ENCODE data around the gene PAX8. TPM values are rescaled to one million over a fixed set of nuclear protein-coding genes. Genes with fewer than 3 reads are reported as not detected.

The PAX8 gene
- total RNA-seq, 1 donor from 2014 or later: 19.6 TPM

- DNase-seq (ENCODE audit: low read depth): peak; percentile 80
Observed at GRCh38 chr2:113268621-113269360, 9.9 kb downstream of the PAX8 start.

DNA sequence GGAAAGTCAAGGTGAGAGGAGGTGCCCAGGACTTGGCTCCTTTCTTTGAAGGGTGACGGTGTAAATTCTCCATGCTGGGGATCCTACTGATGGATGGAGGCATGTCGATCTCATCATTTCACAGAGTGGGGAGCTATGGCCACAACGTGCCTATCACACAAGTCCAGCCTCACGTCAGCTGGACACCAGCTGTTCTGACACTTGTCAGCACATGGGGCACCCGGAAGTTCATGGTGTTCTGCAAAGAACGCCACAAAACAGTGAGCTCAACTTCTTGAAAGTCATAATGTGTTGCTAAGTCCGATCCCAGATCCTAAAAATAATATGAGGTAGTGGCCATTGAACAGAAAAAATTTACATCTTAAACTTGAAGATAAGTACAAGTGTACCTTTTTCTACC lies 12.3 kb downstream of the PAX8 start:
- DNase-seq (ENCODE audit: low read depth): peak; percentile 87

- DNase-seq (ENCODE audit: low read depth): no peak
Observed at GRCh38 chr2:113264713-113265403, 13.9 kb downstream of the PAX8 start.

DNA sequence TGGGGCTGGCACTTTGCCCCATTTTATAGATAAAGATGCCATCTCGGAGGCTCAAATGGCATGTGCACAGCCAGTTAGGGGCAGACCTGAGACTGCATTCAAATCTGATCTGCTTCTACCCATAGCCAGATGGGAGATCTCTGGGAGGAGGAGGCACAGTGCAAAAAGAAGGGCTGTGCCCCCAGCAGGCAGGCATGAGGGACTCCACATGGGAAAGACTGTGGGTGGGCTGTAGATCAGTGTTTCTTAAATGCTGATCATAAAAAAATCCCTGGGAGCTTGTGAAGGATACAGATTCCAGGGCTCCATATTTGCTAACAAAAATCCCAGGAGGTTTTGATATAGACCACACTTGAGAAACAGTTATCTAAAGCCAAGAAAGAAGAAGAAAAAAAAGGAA lies 15.2 kb downstream of the PAX8 start:
- no peak for DNase-seq (ENCODE audit: low read depth)

GRCh38 chr2:113260991-113261390 lies 17.7 kb downstream of the PAX8 start:
- no peak for DNase-seq (ENCODE audit: low read depth)

GRCh38 chr2:113258471-113259147 lies 20.1 kb downstream of the PAX8 start:
- DNase-seq (ENCODE audit: low read depth): no peak

- DNase-seq (ENCODE audit: low read depth): peak; percentile 68
Observed at GRCh38 chr2:113257516-113258264, 21.0 kb downstream of the PAX8 start.

- no peak for DNase-seq (ENCODE audit: low read depth)
Observed at GRCh38 chr2:113255140-113256070, 23.3 kb downstream of the PAX8 start.

DNA sequence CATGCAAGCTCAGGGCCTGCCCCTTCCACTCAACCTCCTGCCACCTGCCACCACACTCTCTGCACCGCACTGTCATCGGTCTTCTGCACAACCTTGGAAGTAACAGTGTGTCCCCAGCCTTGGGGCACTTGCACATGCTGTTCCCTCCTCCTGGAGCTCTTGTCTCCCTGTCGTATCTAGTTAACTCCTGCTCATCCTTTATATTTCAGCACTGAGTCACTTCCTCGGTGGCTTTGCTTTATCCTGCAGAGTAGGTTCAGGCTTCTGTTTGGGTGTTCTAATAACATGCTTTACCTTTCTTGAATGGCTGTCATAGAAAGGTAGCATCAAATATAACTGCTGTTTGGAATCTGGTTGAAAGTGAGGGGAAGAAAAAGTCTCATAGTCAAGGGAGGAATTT lies 25.3 kb downstream of the PAX8 start:
- DNase-seq (ENCODE audit: low read depth): no peak

DNA sequence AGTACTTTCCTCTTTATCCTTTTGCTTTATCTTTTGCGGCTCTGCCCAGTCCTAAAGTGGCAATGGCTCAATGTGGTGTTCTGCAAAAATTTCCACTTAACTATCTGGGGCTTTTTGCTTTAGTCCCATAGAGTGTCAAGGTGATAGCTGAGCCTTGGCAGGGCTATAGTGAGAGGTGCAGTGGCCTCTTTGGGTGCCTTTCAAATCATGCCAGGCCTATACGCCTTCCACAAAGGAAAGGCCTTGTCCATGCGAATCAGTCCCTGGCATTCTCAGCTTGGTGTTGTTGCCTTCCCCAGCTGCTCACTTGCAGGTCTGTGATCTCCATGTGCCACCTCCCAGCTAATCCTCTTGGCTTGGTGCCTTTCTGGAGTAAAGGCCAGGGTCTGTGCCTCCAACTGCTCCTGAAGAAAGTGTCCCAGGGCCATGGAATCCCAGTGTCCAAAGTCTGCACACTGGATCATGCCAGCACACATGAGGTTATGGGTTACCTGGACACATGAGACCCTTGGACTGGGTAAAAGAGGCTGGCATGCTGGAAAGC lies 26.6 kb downstream of the PAX8 start:
- peak; percentile 57 for DNase-seq (ENCODE audit: low read depth)

GRCh38 chr2:113251118-113251517 lies 27.6 kb downstream of the PAX8 start:
- DNase-seq (ENCODE audit: low read depth): no peak

DNA sequence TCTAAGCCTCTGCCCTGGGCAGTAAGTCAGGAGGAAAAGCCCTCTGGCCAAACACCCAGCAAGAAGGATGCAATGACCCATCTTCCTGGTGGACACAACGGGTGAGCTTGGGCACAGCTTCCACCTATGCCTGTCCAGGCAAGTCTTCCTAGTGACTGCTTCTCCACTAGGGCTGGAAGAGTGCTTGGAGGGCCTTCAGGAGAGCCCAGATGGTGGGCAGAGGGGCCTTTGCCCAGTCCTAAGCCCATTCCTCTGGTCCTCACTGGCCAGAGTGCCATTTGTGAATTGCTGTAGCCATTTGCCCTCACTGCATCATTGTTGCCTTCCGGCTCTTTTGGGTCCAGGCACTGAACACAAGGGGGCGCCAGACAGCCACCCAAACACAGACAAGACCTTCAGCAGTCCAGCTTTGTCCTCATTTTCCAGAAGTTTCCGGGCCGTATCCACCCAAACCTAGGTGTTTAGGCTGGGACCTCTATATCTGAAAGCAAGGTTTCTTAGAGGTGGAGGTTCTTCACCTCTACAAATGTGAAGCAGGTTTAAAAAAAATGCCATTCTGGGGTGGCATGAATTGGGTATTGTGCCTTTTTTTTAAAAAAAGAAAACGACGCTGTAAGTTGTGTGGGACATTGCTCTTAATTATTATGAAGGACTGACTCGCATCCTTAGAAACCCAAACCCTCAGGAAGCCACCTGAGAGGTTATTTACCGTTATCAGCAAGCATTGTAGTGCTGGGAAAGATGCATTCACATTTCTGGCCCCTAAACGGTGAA lies 29.5 kb downstream of the PAX8 start:
- DNase-seq (ENCODE audit: low read depth): peak; percentile 87

- no peak for DNase-seq (ENCODE audit: low read depth)
Observed at GRCh38 chr2:113246606-113247005, 32.1 kb downstream of the PAX8 start.

GRCh38 chr2:113245276-113245711 lies 33.4 kb downstream of the PAX8 start:
- DNase-seq (ENCODE audit: low read depth): no peak

DNA sequence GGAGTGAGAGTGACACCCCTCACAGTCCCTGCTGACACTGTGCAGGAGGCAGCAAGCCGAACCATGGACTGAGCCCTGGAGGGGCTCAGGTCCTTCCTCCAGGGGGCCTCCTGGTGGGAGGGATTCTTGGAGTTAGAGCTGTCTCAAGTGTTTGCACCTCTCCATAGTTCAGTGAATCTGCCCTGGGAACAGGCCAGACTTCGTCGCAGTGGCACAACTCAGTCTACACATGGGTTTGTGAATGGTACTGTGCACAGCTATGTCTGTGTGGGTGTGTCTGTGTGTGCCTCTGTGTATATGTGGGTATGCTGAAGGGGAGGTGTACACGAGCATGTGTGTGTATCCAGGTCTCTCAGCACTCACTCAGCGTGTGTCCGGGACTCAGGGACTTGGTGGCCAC lies 36.4 kb downstream of the PAX8 start:
- DNase-seq (ENCODE audit: low read depth): no peak

- peak; percentile 97 for DNase-seq (ENCODE audit: low read depth)
Observed at GRCh38 chr2:113240915-113241911, 37.5 kb downstream of the PAX8 start.

- peak; percentile 96 for DNase-seq (ENCODE audit: low read depth)
Observed at GRCh38 chr2:113240150-113240914, 38.4 kb downstream of the PAX8 start.
